ENCODE measurements around the gene DCDC2C.

DCDC2C gene

GRCh38 chr2:3725458-3726250, 22.3 kb downstream of the DCDC2C start:
- DNase-seq (ENCODE audit: low spot score) (no peak), ATAC-seq (ENCODE audit: low read depth) (no peak; the same call in 2 of the 3 replicates)
- no peaks in the 10 kb centered on the region for H3K27me3 ChIP-seq (ENCODE audit: insufficient read depth, poor library complexity, severe bottlenecking)
- no peaks in the 10 kb centered on the region for H3K4me1 ChIP-seq (ENCODE audit: insufficient read depth, poor library complexity, severe bottlenecking)
- H3K27ac ChIP-seq (ENCODE audit: poor library complexity, severe bottlenecking), result no peak overlapping the region
- H3K4me3 ChIP-seq (ENCODE audit: severe bottlenecking), result no peak overlapping the region
- no peak for TF ChIP-seq CTCF (IDR thresholded peaks at IDR 0.05; ENCODE audit: poor library complexity, severe bottlenecking)
- H3K36me3 ChIP-seq (ENCODE audit: low read depth), result no peaks in the 10 kb centered on the region
- H3K9me3 ChIP-seq (ENCODE audit: severe bottlenecking), result no peaks in the 10 kb centered on the region

GRCh38 chr2:3726511-3726910, 23.1 kb downstream of the DCDC2C start:
- H3K9me3 ChIP-seq (ENCODE audit: severe bottlenecking), result no peaks in the 10 kb centered on the region
- H3K36me3 ChIP-seq (ENCODE audit: low read depth), result no peaks in the 10 kb centered on the region
- no peaks in the 10 kb centered on the region for H3K4me1 ChIP-seq (ENCODE audit: insufficient read depth, poor library complexity, severe bottlenecking)
- ATAC-seq (ENCODE audit: low read depth) (no peak), DNase-seq (ENCODE audit: low spot score) (no peak)
- TF ChIP-seq CTCF (IDR thresholded peaks at IDR 0.05; ENCODE audit: poor library complexity, severe bottlenecking), result no peak
- H3K27ac ChIP-seq (ENCODE audit: poor library complexity, severe bottlenecking), result no peak overlapping the region
- no peaks in the 10 kb centered on the region for H3K27me3 ChIP-seq (ENCODE audit: insufficient read depth, poor library complexity, severe bottlenecking)
- H3K4me3 ChIP-seq (ENCODE audit: severe bottlenecking), result no peak overlapping the region

- Histone ChIP-seq H3K4me3 (ENCODE audit: severe bottlenecking) (no peak overlapping the region), H3K9me3 (ENCODE audit: severe bottlenecking) (no peaks in the 10 kb centered on the region), H3K4me1 (ENCODE audit: insufficient read depth, poor library complexity, severe bottlenecking) (no peaks in the 10 kb centered on the region), H3K27me3 (ENCODE audit: insufficient read depth, poor library complexity, severe bottlenecking) (no peaks in the 10 kb centered on the region), H3K27ac (ENCODE audit: poor library complexity, severe bottlenecking) (no peak overlapping the region), H3K36me3 (ENCODE audit: low read depth) (no peaks in the 10 kb centered on the region)
- DNase-seq (ENCODE audit: low spot score) (no peak), ATAC-seq (ENCODE audit: low read depth) (no peak)
- TF ChIP-seq CTCF (IDR thresholded peaks at IDR 0.05; ENCODE audit: poor library complexity, severe bottlenecking), result no peak
Measured at GRCh38 chr2:3727397-3728045, 24.1 kb downstream of the DCDC2C start.

- no peaks in the 10 kb centered on the region for H3K9me3 ChIP-seq (ENCODE audit: severe bottlenecking)
- H3K27ac ChIP-seq (ENCODE audit: poor library complexity, severe bottlenecking), result no peak overlapping the region
- H3K27me3 ChIP-seq (ENCODE audit: insufficient read depth, poor library complexity, severe bottlenecking), result no peaks in the 10 kb centered on the region
- H3K4me1 ChIP-seq (ENCODE audit: insufficient read depth, poor library complexity, severe bottlenecking), result no peaks in the 10 kb centered on the region
- H3K36me3 ChIP-seq (ENCODE audit: low read depth), result no peaks in the 10 kb centered on the region
- peak; percentile 68 for TF ChIP-seq CTCF (IDR thresholded peaks at IDR 0.05; ENCODE audit: poor library complexity, severe bottlenecking)
- DNase-seq (ENCODE audit: low spot score) (no peak), ATAC-seq (ENCODE audit: low read depth) (no peak; the same call in 1 of the 3 replicates)
- H3K4me3 ChIP-seq (ENCODE audit: severe bottlenecking), result no peak overlapping the region
Measured at GRCh38 chr2:3728104-3729054, 25.0 kb downstream of the DCDC2C start.
